GM21737 (cell line): Measurements from ENCODE around the gene CTDSPL.
A peak's percentile ranks its signal among the peaks of the same experiment; 100 is the strongest.

Experiments
- ATAC-seq: cut with Tn5 transposase; IDR thresholded peaks from one replicate; pipeline ENCODE4 v1.9.1; 2021; ENCODE audit warnings: mild to moderate bottlenecking, moderate library complexity; ENCODE audit not compliant: unreplicated experiment

CTDSPL gene

DNA sequence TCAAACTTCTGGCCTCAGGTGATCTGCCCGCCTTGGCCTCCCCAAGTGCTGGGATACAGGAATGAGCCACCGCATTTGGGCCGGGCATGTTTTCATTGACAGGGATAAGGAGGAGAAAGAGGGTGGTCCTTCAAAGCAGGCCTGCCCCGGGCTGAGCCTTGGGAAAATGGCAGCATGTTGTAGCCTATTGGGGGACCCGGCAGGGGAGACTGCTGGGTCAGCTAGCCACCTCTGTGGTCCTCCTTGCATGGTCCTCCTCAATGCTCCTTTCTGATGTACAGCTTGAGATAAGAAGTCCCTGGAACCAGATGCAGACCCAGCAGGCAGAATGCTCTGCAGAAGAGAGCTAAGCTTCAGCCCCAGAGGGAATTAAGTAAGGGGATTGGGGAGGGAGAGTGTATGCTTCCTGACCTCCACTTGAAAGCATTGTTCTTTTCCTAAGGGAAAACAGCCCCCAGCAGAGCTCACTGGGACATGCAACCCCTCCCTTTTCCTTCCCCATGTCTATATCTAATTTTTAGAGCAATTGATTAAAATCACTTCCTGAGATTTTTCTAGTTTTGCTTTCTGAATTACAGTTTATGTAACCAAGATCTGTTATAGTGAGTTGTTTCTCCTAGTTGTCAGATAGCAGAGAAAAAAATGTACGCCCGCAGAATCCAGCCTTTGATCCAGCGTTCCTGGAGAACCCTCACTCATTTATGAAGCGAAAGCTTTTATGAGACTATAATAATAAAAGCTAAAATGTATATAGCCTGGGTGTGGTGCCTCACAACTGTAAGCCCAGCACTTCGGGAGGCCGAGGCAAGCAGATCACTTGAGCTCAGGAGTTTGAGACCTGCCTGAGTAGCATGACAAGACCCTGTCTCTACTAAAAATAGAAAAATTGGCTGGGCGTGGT, 80.2 kb downstream of the CTDSPL start:
- no peak for ATAC-seq

DNA sequence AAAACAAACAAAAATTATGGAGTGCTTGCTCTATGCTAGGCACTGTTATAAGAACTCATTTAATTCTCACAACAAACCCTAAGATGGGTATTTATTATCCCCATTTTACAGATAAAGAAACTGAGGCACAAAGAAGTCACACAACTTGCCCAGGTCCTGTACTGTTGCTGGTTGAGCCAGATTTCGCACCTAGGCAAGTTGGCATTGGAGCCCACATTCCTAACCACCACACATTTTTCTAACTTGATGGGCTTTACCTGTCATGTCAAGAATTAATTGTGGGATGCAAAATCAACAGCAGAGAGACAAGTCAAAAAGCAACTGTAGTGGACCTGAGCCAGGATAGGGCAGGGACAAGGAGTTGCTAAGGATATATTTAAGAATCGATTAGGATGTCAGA, 81.0 kb downstream of the CTDSPL start:
- ATAC-seq = no peak

- ATAC-seq = no peak
Observed at GRCh38 chr3:37943126-37943525, 81.4 kb downstream of the CTDSPL start.

GRCh38 chr3:37943631-37944314, 82.1 kb downstream of the CTDSPL start:
- ATAC-seq = no peak

DNA sequence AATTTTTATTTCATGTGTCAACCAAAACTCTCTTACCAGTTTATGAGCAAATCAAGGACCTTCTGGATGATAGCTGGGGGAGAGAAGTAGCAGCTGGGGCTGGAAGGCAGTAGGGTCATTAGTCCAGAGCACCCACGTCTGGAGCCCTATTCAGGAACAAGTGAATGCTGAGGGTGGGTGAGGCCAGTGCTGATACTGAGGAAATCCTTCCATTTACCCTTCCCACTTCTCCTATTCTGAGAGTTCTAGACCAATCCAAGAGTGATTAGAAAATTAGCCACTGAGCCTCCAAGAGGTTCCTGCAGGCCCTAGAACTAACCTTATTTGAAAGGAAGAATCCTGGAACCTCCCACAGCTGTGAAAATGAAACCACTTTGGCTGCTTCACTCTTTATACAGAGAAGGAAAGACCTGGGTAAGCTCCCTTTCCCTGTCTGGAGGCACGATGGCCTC, 82.7 kb downstream of the CTDSPL start:
- ATAC-seq = no peak

DNA sequence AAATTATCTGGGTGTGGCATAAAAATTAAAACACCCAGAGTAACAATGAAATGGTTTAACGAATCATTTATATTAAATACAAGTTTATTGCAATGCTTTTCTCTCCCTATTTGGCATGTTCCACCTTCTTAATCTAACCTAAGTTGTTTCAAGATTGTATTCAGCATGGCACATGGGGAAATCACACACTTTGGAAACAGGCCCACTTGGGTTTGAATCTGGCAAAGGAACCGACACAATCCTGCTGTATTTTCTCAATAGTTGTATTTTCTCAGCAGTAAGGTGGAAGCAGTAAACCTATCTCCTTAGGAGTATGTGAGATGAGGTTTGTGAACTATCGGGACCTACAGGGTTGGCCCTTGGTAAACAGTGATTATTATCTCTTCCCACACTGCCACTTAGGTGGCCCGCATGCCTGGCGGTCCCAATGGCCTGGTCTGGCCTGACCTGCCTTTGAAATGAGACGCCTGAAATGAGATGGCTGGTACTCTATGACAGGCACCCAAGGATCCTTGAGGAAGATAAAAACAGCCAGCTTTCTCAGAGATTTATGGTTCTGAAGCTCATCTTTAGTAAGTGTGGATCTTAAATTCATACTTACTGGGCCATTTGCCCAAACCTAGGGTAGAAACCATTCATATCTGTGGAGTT, 83.6 kb downstream of the CTDSPL start:
- ATAC-seq = no peak

- ATAC-seq = no peak
Observed at GRCh38 chr3:37945807-37946530, 84.3 kb downstream of the CTDSPL start.

- ATAC-seq = no peak
Observed at GRCh38 chr3:37946531-37946889, 84.8 kb downstream of the CTDSPL start.

DNA sequence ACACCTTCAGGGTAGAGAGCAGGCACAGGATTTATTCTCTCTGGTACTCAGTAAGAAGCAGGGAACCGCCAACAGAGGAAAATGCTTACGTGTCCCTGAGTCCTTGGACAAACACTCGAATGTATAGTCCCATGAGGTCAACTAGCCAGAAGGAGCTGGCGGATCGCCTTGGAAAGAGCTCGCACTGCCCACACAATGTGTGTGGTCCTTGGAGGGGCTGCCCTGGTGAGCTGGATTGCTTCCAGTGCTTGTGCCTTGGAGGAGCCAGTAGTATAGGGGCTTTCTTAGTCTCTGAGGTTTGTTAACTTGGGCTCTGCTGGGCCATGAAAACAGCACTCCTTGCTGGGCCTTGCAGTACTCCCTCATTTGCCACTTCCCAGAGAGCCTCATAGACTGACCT, 88.2 kb downstream of the CTDSPL start:
- no peak for ATAC-seq

- no peak for ATAC-seq
Observed at GRCh38 chr3:37952564-37952963, 90.9 kb downstream of the CTDSPL start.

DNA sequence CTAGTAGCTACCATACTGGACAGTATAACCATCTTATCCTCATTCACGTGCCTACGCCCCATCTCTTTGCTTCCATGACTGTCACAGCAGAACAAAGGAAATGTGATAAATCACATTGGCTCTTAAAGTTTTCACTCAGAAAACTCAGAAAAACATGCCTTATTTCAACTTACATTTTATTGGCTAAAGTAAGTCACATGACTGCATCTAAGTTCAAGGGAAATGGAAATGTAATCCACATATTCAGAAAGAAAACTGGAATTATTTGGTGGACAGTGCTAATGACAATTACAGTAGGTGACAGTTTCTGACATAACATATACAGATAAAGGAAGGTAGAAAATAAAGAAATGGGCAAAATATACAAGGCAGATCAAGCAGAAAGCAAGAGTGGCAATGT, 91.5 kb downstream of the CTDSPL start:
- ATAC-seq = no peak

- no peak for ATAC-seq
Observed at GRCh38 chr3:37953707-37954394, 92.2 kb downstream of the CTDSPL start.

- ATAC-seq = no peak
Observed at GRCh38 chr3:37954881-37955280, 93.2 kb downstream of the CTDSPL start.

GRCh38 chr3:37955918-37956707, 94.4 kb downstream of the CTDSPL start:
- no peak for ATAC-seq

DNA sequence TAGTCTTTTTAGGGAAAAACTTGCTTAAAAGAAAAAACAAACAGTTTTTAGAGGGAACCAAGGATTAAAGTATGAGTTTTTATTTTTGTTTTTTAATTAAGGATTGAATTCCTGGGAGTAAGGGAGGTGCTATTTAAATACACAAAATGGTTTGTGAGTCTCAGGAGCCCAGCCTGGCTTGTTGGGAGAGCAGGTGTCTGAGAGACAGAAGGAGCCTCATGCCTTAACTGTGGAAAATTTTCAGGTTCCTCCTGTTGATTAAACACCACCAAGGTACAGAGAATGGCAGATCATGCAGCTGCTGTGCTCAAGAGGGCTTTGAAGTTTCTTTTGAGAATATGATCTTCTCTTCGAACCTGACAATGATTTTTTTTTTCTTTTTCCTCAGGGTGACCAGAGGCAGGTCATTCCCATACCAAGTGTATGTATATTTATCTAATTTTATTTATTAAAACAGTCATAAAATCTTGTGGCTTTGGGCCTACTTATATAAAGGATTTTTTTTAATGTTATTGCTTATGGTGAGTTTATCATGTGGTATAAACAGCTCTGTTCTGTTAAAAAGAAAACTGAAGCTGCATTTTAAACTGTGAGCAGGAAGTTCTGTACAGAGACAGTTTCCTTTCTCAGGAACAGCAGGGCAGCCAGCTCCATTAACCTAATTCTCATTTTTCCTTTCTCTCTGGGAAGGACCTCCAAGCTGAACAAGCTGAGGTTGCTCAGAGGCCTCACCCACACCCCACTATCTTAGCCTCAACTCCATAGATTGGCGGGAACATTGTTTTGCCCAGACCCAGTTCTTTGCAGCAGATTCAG, 95.3 kb downstream of the CTDSPL start:
- peak; percentile 55 for ATAC-seq

DNA sequence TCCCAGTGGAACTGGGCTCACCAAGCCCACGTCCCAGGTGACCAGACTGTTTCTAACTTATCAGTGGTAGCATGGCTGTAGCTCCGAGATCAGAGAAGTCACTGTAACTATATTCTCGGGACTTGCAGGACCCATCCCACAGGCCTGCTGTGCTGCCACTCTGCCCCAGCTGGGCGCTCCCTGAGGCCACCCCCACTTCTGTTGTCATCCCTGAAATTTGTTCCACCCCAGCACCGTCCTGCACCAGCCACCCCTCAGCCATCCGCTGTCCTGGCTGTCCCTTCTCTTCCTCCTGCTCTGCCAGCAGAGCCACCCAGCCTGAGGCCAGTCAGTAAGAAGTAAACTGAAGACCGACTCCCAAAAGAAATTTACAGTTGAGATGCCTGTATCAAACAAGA, 95.9 kb downstream of the CTDSPL start:
- peak; percentile 27 for ATAC-seq

DNA sequence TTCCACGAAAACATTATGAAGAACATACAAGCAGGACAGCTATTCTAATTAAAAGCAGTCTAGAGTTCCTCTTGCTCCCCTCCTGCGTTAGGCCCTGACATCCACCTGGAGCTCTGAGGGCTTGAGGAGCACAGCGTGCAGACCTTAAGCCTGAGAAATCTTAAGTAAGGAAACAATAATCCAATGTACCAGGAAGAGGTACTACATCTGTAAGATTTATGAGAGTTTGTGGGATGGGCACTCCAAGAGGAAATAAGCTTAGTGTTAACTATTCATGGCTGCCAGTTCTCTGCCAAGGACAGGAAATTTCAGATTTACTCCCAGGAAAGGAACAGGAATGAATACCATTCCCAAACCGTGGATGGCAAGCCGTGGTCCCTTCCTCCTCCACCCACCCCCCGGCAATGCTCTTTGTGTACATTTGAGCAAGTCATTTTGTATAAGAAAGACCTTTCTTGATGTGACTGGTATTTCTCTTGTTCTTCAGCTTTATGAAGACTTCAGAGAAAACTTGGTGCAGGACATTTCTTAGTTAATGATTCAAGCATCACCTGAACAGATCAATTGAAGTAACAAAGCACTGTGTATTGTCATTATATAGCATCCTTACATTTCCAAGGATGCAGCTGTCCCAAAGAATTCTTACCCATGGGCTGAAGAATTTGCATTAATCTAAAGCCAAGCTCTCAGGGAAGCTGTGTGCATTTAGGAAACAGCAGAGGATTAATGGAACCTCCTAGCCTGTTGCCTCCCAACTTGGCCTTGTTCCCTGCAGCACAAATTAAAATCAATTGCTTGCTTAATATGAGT, 100.1 kb downstream of the CTDSPL start:
- no peak for ATAC-seq

DNA sequence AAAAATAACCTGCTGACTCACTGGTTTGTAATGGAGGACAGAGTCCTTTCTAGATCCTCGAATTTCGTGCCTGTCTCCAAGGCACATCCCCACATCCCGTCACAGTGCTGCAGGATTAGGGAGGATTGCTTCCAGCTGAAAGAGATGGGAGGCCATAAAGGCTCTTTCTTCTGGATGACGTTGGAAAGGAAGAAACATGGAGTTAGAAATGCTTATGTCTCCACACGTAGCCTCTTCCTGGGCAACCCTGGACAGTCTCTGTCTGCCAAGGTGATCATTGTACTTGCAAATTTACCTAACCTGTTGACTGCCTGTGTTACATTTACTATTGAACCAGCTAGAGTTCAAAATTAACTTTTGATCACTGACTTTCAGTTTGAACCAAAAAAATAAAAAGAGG, 101.3 kb downstream of the CTDSPL start:
- no peak for ATAC-seq
